ENCODE results near the gene ANKRD23. TPM values are rescaled to one million over a fixed set of nuclear protein-coding genes. Genes with fewer than 3 reads are reported as not detected.

Gene ANKRD23
- total and polyA plus RNA-seq, 2 of the 8 experiments (the other 6 are each of a cell fraction or from before 2014, with no cell fraction given): 3.4 to 3.5 TPM

- no peak for TF ChIP-seq POU5F1 (IDR thresholded peaks at IDR 0.05; ENCODE audit: low read depth, low read length)
- TF ChIP-seq JUND (IDR thresholded peaks at IDR 0.05; ENCODE audit: low read length): no peak
- no peak for TF ChIP-seq BRCA1 (IDR thresholded peaks at IDR 0.05; ENCODE audit: low read depth, low read length)
- no peak for TF ChIP-seq RXRA (IDR thresholded peaks at IDR 0.05; ENCODE audit: insufficient read depth, low read depth, low read length)
- TF ChIP-seq CHD1 (IDR thresholded peaks at IDR 0.05; ENCODE audit: low read depth, low read length): no peak
- no peak for TF ChIP-seq NANOG (IDR thresholded peaks at IDR 0.05; ENCODE audit: insufficient read depth, low read depth, low read length, poor library complexity, severe bottlenecking)
- TF ChIP-seq ATF2 (IDR thresholded peaks at IDR 0.05; ENCODE audit: low read length): no peak
These were observed 15.9 kb upstream of the ANKRD23 start (continued) for GRCh38 chr2:96859681-96860064.

All from H1 (cell line).